GM12865 (cell line): Measurements from ENCODE around the gene VWA1.
A peak's percentile ranks its signal among the peaks of the same experiment; 100 is the strongest.
"Not testable (repeated sequence)": the region's sequence is repeated elsewhere in the genome, so short reads cannot be mapped to it uniquely, and the experiment has no call there.

Source experiments
- DNase-seq: peaks from one replicate; pipeline ENCODE4 v3.0.0; 2010; ENCODE audit warnings: low read depth
- H3K4me3 ChIP-seq: 2 replicates; pipeline ENCODE4 v1.5.1; 2011; ENCODE audit warnings: mild to moderate bottlenecking, low read depth, low read length, control low read depth
- CTCF ChIP-seq: IDR thresholded peaks from 2 replicates; pipeline ENCODE4 v1.5.1; 2011; ENCODE audit warnings: low read length, control low read depth, low read depth, inconsistent platforms; ENCODE audit not compliant: insufficient read depth; ENCODE audit errors: missing control alignments

The VWA1 gene

GRCh38 chr1:1452882-1453281 lies 17.4 kb downstream of the VWA1 start:
- no peak overlapping the region for H3K4me3 ChIP-seq
- no peak for TF ChIP-seq CTCF
- DNase-seq: no peak

- DNase-seq, H3K4me3 ChIP-seq: not testable (repeated sequence)
These were observed 19.0 kb downstream of the VWA1 start for GRCh38 chr1:1454286-1455056.

GRCh38 chr1:1455366-1455884 lies 19.9 kb downstream of the VWA1 start:
- no peak for DNase-seq
- TF ChIP-seq CTCF: no peak
- H3K4me3 ChIP-seq: no peak overlapping the region

- H3K4me3 ChIP-seq, DNase-seq: not testable (repeated sequence)
These were observed 20.4 kb downstream of the VWA1 start for GRCh38 chr1:1455934-1456333.

GRCh38 chr1:1456683-1457255 lies 21.3 kb downstream of the VWA1 start:
- not testable (repeated sequence) for H3K4me3 ChIP-seq, DNase-seq

- DNase-seq: not testable (repeated sequence)
These were observed 23.7 kb downstream of the VWA1 start for GRCh38 chr1:1459156-1459555.

GRCh38 chr1:1459711-1460110 lies 24.2 kb downstream of the VWA1 start:
- H3K4me3 ChIP-seq, DNase-seq: not testable (repeated sequence)

More at GRCh38 chr1:1459156-1459555, 23.7 kb downstream of the VWA1 start:
- not testable (repeated sequence) for H3K4me3 ChIP-seq

- TF ChIP-seq CTCF: no peak
These were observed 25.1 kb downstream of the VWA1 start for GRCh38 chr1:1460540-1461130.

GRCh38 chr1:1461721-1462317 lies 26.3 kb downstream of the VWA1 start:
- no peak for TF ChIP-seq CTCF
- peak overlapping the region; percentile 56 for H3K4me3 ChIP-seq
- peak; percentile 34 for DNase-seq

More at GRCh38 chr1:1460540-1461130, 25.1 kb downstream of the VWA1 start:
- no peak overlapping the region for H3K4me3 ChIP-seq
- no peak for DNase-seq
